Measurements from ENCODE around the gene PREX1. TPM values are rescaled to one million over a fixed set of nuclear protein-coding genes. Genes with fewer than 3 reads are reported as not detected.
"Not testable (repeated sequence)": the region's sequence is repeated elsewhere in the genome, so short reads cannot be mapped to it uniquely, and the experiment has no call there.

Gene PREX1
- total RNA-seq, 2 donors from 2014 or later: 11.5 to 21.7 TPM

DNA sequence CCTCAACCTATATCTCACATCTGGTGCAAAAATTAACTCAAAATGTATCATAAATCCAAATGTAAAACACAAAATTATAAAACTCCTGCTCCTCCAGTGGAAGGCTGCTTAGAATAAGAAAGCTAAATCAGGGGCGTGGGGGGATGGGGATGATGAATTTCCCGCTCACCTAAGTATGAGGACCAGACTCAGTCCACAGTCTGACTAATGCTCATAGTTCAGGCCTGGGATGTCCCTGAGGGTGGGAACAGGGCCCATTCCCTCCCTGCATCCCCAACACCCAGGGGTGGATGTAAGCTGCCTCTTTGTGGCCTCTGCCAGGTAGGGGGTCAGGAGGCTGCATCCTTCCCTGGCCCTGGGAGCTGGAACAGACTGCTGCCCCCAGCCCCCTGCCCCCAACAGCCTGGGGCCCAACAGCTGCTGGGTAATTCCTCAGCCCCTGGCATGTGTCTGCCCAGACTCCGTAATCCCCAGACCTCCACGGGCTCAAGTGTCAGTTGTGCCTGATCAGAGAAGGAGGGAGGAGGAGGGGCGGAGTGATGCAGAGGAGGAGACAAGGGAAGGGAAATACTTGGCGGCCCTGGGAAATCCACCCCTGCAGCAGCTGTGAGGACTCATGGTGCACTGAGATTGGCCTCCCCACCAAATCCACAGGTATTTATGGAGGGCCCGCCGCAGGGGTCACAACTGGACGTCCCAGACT lies 224.5 kb downstream of the PREX1 start:
- Histone ChIP-seq H3K4me1 (no peaks in the 10 kb centered on the region), H3K36me3 (no peaks in the 10 kb centered on the region), H3K27me3 (no peaks in the 10 kb centered on the region), H3K27ac (no peak overlapping the region), H3K9me3 (peaks cover 0 to 7% of the 10 kb centered on the region in 2 donors), H3K4me3 (no peak overlapping the region)
- DNase-seq (ENCODE audit: low spot score): no peak
- TF ChIP-seq, protein P1, sequence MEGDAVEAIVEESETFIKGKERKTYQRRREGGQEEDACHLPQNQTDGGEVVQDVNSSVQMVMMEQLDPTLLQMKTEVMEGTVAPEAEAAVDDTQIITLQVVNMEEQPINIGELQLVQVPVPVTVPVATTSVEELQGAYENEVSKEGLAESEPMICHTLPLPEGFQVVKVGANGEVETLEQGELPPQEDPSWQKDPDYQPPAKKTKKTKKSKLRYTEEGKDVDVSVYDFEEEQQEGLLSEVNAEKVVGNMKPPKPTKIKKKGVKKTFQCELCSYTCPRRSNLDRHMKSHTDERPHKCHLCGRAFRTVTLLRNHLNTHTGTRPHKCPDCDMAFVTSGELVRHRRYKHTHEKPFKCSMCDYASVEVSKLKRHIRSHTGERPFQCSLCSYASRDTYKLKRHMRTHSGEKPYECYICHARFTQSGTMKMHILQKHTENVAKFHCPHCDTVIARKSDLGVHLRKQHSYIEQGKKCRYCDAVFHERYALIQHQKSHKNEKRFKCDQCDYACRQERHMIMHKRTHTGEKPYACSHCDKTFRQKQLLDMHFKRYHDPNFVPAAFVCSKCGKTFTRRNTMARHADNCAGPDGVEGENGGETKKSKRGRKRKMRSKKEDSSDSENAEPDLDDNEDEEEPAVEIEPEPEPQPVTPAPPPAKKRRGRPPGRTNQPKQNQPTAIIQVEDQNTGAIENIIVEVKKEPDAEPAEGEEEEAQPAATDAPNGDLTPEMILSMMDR (IDR thresholded peaks at IDR 0.05): no peak

DNA sequence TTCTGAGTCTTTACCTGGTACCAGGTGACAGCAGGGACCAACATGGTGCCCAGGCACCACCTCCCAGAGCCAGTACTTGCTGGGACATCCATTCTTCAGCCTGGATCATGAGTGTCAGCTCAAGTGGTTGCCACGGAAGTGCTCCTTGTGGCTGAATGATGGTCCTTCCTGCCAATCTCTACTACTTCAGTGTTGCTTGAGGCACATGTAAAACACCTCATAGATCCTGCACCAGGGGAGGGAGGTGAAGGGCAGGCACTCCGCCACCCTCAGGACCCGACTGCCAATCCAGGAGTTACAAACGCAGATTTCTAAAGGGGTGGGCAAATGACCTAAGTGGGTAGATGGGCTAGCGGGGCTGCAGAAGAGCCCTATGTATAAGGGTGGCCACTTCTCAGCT lies 226.0 kb downstream of the PREX1 start:
- no peak overlapping the region for H3K27ac ChIP-seq
- no peak for DNase-seq (ENCODE audit: low spot score)

DNA sequence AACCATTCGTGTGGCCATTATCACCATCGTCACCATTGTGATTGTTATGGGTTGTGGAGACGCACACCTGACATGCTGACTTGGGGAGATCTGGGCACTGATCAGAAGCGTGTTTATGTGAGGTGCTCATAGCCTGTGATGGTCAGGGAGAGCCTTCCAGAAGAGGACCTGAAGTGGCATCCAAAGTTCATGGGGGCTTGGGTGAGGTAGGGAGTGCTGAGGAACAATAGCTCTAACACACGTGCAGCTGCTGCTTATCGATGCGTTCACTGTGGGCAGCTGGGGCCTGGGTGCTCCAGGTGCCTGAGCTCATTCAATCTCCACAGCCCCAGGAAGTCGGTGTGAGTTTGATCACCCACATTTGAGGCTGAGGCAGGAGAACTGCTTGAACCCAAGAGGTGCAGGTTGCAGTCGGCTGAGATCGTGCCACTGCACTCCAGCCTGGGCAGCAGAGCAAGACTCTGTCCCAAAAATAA lies 227.3 kb downstream of the PREX1 start:
- H3K27ac ChIP-seq: no peak overlapping the region
- DNase-seq (ENCODE audit: low spot score): no peak
- H3K4me1 ChIP-seq: no peaks in the 10 kb centered on the region
- no peak overlapping the region for H3K4me3 ChIP-seq
- no peaks in the 10 kb centered on the region for H3K27me3 ChIP-seq
- TF ChIP-seq, protein P1 (IDR thresholded peaks at IDR 0.05): no peak
- H3K9me3 ChIP-seq: peaks cover 0 to 7% of the 10 kb centered on the region in 2 donors
- no peaks in the 10 kb centered on the region for H3K36me3 ChIP-seq

More for the DNA sequence above, 226.0 kb downstream of the PREX1 start:
- no peaks in the 10 kb centered on the region for H3K36me3 ChIP-seq
- H3K27me3 ChIP-seq: no peaks in the 10 kb centered on the region
- TF ChIP-seq, protein P1 (IDR thresholded peaks at IDR 0.05): no peak
- H3K9me3 ChIP-seq: peaks cover 0 to 7% of the 10 kb centered on the region in 2 donors
- H3K4me3 ChIP-seq: no peak overlapping the region
- H3K4me1 ChIP-seq: no peaks in the 10 kb centered on the region

DNA sequence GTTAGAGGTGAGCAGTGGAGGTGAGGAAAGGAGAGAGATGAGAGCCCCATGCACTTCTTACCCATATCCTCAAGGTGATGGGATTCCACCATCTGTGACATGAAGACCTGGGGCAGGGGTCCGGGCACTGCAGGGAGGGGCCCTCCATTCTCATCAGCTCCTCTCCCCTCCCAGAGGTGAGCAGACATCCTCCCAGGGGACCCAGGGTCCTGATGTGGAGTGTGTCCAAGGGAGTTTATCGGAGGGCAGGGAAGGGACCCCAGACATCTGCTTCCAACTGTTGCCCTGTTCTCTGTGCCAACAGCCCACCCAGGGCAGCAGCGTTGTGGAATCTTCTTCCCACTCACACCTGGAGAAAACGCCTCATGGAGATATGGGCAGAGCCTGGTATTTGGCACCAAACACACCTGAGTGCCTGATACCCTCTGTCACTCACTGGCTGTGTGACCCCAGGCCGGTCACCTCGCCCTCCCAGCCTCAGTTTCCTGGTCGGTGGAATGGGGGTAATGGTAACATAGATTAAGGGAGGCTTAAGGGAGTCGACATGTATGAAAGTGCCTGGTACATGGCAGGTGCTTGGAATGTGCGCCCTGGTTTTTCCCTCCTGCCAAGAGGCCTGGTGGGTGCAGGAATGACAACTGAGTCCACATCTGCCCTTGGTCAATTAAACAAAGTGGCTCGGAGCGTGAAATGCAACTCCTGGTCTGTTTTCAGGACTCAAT lies 227.9 kb downstream of the PREX1 start:
- TF ChIP-seq, protein P1 (IDR thresholded peaks at IDR 0.05): no peak
- Histone ChIP-seq H3K9me3 (peaks cover 0 to 7% of the 10 kb centered on the region in 2 donors), H3K27ac (no peak overlapping the region), H3K27me3 (no peaks in the 10 kb centered on the region), H3K4me3 (no peak overlapping the region), H3K36me3 (no peaks in the 10 kb centered on the region), H3K4me1 (no peaks in the 10 kb centered on the region)
- no peak for DNase-seq (ENCODE audit: low spot score)

DNA sequence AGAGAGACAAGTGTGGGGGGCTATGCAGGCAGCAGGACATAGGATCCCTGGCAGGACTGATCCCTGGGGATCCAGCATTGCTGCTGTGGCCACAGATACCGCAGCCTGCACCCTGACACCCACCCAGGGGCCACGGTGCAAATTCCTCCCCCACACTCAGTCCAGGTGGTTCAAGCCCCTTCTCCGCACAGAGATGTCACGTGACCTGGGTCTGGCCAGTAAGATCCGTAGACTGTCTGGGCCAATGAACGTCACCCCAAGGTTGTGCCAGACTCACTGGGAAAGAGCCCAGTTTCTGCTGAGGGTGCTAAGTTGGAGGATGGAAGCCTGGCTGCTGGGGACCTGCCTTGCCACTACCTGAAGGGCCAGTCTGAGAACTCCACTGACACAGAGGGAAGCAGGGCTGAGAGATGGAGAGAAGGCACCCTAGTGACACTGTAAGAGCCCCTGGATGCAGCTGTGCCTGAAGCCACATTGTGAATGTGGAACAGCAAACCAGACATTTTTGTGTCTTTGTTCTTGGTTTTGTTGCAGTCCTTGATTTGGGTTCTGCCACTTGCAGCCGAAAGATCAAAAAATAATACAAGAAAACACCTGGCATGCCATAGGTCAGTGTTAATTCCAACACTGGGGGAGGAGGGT lies 228.6 kb downstream of the PREX1 start:
- H3K36me3 ChIP-seq: no peaks in the 10 kb centered on the region
- no peak for DNase-seq (ENCODE audit: low spot score)
- H3K27me3 ChIP-seq: no peaks in the 10 kb centered on the region
- peaks cover 0 to 7% of the 10 kb centered on the region in 2 donors for H3K9me3 ChIP-seq
- no peak overlapping the region for H3K4me3 ChIP-seq
- no peak overlapping the region for H3K27ac ChIP-seq
- TF ChIP-seq, protein P1 (IDR thresholded peaks at IDR 0.05): no peak
- H3K4me1 ChIP-seq: no peaks in the 10 kb centered on the region

DNA sequence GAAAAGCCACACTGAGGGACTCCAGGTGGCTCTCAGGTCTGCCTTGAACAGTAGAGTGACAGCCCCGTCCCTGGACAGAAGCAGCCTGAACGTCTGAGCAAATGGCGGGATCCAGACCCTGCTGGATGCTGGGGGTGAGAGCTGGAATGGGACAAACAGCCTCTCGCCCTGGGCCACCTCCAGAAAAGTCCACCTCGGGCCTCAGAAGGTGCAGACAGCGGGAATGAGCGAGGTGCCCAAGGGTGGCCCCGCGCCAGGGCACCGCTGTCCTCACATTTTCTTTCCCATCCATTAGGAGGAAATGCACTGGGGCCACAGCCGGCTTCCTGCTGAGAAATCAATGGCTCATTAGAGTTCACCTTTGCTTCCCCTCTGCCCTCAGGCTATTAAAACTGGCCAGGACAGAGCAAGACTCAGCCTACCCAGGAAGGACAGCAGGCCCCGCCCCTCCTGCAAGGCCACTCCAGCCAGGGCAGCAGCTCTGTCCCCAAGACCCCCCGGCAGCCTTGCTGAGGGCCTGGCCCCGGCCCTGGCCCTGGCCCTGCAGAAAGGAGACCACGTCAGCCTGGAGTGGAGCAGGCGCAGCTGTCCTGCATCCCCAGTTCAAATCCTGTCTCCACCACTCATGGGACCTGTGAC lies 229.4 kb downstream of the PREX1 start:
- not testable (repeated sequence) for H3K4me3 ChIP-seq; H3K4me1 ChIP-seq; H3K36me3 ChIP-seq; DNase-seq (ENCODE audit: low spot score); H3K9me3 ChIP-seq; H3K27ac ChIP-seq; H3K27me3 ChIP-seq
